IMR-90 (cell line): ENCODE data around the gene BRD8. TPM values are rescaled to one million over a fixed set of nuclear protein-coding genes. Genes with fewer than 3 reads are reported as not detected.

Experiments used
- ATAC-seq: fragments of 200-7000 bp; cut with Tn5 transposase; 2 replicates; pipeline ENCODE4 v1.9.1; 2020; ENCODE audit warnings: low read depth, mild to moderate bottlenecking, moderate library complexity
- BruUV-seq: library from RNA; stranded (reverse); fragments of 400-500 nt; replicated peaks from 2 replicates; lab custom pipeline; 2021; lab: Mats Ljungman, UMichigan
- CTCF ChIA-PET: fragments of 300-600 bp; formaldehyde crosslinking; extraction: SDS; loops from one replicate; lab custom pipeline; 2021; ENCODE audit warnings: antibody characterized with exemption; lab: Yijun Ruan, JAX
- POLR2A ChIA-PET: fragments of 300-600 bp; sonication (Branson Sonifier 250); formaldehyde crosslinking; loops from one replicate; lab custom pipeline; 2022; ENCODE audit warnings: antibody characterized with exemption; ENCODE audit not compliant: unreplicated experiment; lab: Charles Lee
- DNase-seq: peaks from one replicate; pipeline ENCODE4 v3.0.0; 2013
- H2AFZ ChIP-seq: replicated peaks from 2 replicates; pipeline ENCODE3; 2013; ENCODE audit warnings: low read length, mild to moderate bottlenecking; ENCODE audit not compliant: poor library complexity
- H2AK5ac ChIP-seq: 2 replicates; pipeline ENCODE4 v1.6.1; 2013; ENCODE audit warnings: low read depth, low read length, inconsistent platforms
- H2AK9ac ChIP-seq: replicated peaks from 2 replicates; pipeline ENCODE3; 2013; ENCODE audit warnings: mild to moderate bottlenecking, low read depth, low read length, moderate library complexity; ENCODE audit not compliant: poor library complexity
- H2BK120ac ChIP-seq: 2 replicates; pipeline ENCODE4 v1.6.1; 2013; ENCODE audit warnings: low read depth, low read length, inconsistent platforms
- H2BK15ac ChIP-seq: 3 replicates; pipeline ENCODE4 v1.6.1; 2013; ENCODE audit warnings: low read depth, low read length, inconsistent platforms
- H2BK20ac ChIP-seq: 2 replicates; pipeline ENCODE4 v1.6.1; 2013; ENCODE audit warnings: low read depth, mild to moderate bottlenecking, inconsistent platforms, low read length, moderate library complexity
- H2BK5ac ChIP-seq: 2 replicates; pipeline ENCODE4 v1.6.1; 2013; ENCODE audit warnings: mild to moderate bottlenecking, low read depth, low read length, inconsistent platforms; ENCODE audit not compliant: poor library complexity, severe bottlenecking
- H3K14ac ChIP-seq: replicated peaks from 2 replicates; pipeline ENCODE4 v1.6.1; 2013; ENCODE audit warnings: low read depth, low read length, inconsistent platforms
- H3K18ac ChIP-seq: 2 replicates; pipeline ENCODE4 v1.6.1; 2013; ENCODE audit warnings: low read depth, low read length, control low read depth
- H3K23ac ChIP-seq: 2 replicates; pipeline ENCODE4 v1.6.1; 2013; ENCODE audit warnings: low read depth, low read length, inconsistent platforms
- H3K27ac ChIP-seq: 2 replicates; pipeline ENCODE4 v1.5.1; 2013; ENCODE audit warnings: mild to moderate bottlenecking, control low read depth, low read length; ENCODE audit not compliant: insufficient read depth
- H3K27me3 ChIP-seq: 2 replicates; pipeline ENCODE4 v1.6.1; 2013; ENCODE audit warnings: low read length; ENCODE audit not compliant: control insufficient read depth, insufficient read depth
- H3K36me3 ChIP-seq: 2 replicates; pipeline ENCODE4 v1.6.1; 2013; ENCODE audit warnings: low read length, mixed read lengths; ENCODE audit not compliant: control insufficient read depth, insufficient read depth
- H3K4ac ChIP-seq: 2 replicates; pipeline ENCODE4 v1.6.1; 2013; ENCODE audit warnings: low read depth, low read length, inconsistent platforms
- H3K4me1 ChIP-seq: 2 replicates; pipeline ENCODE4 v1.6.1; 2013; ENCODE audit warnings: low read length, mixed read lengths; ENCODE audit not compliant: control insufficient read depth, insufficient read depth
- H3K4me2 ChIP-seq: 2 replicates; pipeline ENCODE4 v1.6.1; 2013; ENCODE audit warnings: low read depth, mild to moderate bottlenecking, control low read depth, low read length, moderate library complexity
- H3K4me3 ChIP-seq: 2 replicates; pipeline ENCODE4 v1.5.1; 2013; ENCODE audit warnings: low read depth, mild to moderate bottlenecking, control low read depth, low read length, moderate library complexity; ENCODE audit not compliant: insufficient read depth
- H3K56ac ChIP-seq: 2 replicates; pipeline ENCODE4 v1.6.1; 2013; ENCODE audit warnings: low read length, inconsistent platforms; ENCODE audit not compliant: insufficient read depth; ENCODE audit errors: extremely low read depth
- H3K79me1 ChIP-seq, 2 experiments: 2 replicates each; pipeline ENCODE4 v1.6.1; 2013; ENCODE audit warnings: low read length in 2 of 2, inconsistent platforms in 1 of 2, low read depth in 1 of 2
- H3K9ac ChIP-seq: 2 replicates; pipeline ENCODE4 v1.6.1; 2013; ENCODE audit warnings: low read depth, low read length, control low read depth
- H3K9me1 ChIP-seq: 2 replicates; pipeline ENCODE4 v1.6.1; 2013; ENCODE audit warnings: low read length, inconsistent platforms; ENCODE audit not compliant: insufficient read depth
- H3K9me3 ChIP-seq: 2 replicates; pipeline ENCODE4 v1.6.1; 2013; ENCODE audit warnings: low read length; ENCODE audit not compliant: control insufficient read depth, insufficient read depth
- H4K20me1 ChIP-seq: 2 replicates; pipeline ENCODE4 v1.6.1; 2013; ENCODE audit warnings: low read length, inconsistent platforms; ENCODE audit not compliant: insufficient read depth
- H4K5ac ChIP-seq: 2 replicates; pipeline ENCODE4 v1.6.1; 2013; ENCODE audit warnings: mild to moderate bottlenecking, low read depth, low read length, control low read depth
- H4K8ac ChIP-seq, 2 experiments: 2 replicates each; pipeline ENCODE4 v1.6.1; 2013; ENCODE audit warnings: low read depth in 2 of 2, low read length in 2 of 2, control low read depth in 1 of 2, inconsistent platforms in 1 of 2
- H4K91ac ChIP-seq: 2 replicates; pipeline ENCODE4 v1.6.1; 2013; ENCODE audit warnings: low read depth, low read length, inconsistent platforms; ENCODE audit not compliant: insufficient read depth
- CEBPB ChIP-seq: IDR thresholded peaks from 2 replicates; pipeline ENCODE4 v1.6.1; 2012; ENCODE audit warnings: low read depth, low read length, improper control_type of control experiment
- MAFK ChIP-seq: IDR thresholded peaks from 2 replicates; pipeline ENCODE4 v1.6.1; 2012; ENCODE audit warnings: low read depth, low read length, improper control_type of control experiment
- POLR2A ChIP-seq: IDR thresholded peaks from 2 replicates; pipeline ENCODE4 v1.6.1; 2012; ENCODE audit warnings: mild to moderate bottlenecking, low read depth, low read length
- RAD21 ChIP-seq: IDR thresholded peaks from 2 replicates; pipeline ENCODE4 v1.6.1; 2012; ENCODE audit warnings: low read length, improper control_type of control experiment
- WGBS, 2 experiments: methylation state at CpG; one replicate each; pipeline versions ENCODE4 v1.1.5 to v1.1.7; 2013; ENCODE audit warnings: missing lambda C conversion rate in 2 of 2; ENCODE audit not compliant: insufficient read length in 1 of 2; ENCODE audit errors: extremely low coverage in 2 of 2; 5-methylcytosine and 5-hydroxymethylcytosine counted together
- dilution Hi-C: fragments of 300-500 bp; cut with HindIII; formaldehyde crosslinking; loops from one replicate; pipeline ENCODE4 v1.14.3; 2018; ENCODE audit warnings: low sequenced_read_pairs; ENCODE audit not compliant: unreplicated experiment
- in situ Hi-C: fragments of 300-500 bp; cut with MboI; formaldehyde crosslinking; loops from 3 replicates; pipeline ENCODE4 v1.14.3; 2019; ENCODE audit warnings: low sequenced_read_pairs, inconsistent platforms, mixed read lengths
- intact Hi-C: fragments of 100-400 bp; cut with micrococcal nuclease; formaldehyde crosslinking; loops from 2 replicates; pipeline ENCODE4 v1.10.0; 2022
- polyA plus RNA-seq, 3 experiments: library from polyadenylated mRNA; depleted of rRNA; stranded (reverse); fragments of >200 nt; gene quantifications; 2 replicates each; pipeline ENCODE4 v1.2.3, GENCODE V29; 2012; ENCODE audit warnings: low replicate concordance in 1 of 3
- total RNA-seq: library from RNA; depleted of rRNA; stranded (reverse); fragments of >200 nt; gene quantifications from 2 replicates; pipeline ENCODE4 v1.2.3, GENCODE V29; 2012

The BRD8 gene
- total and polyA plus RNA-seq, 2 of the 4 experiments (the other 2 are of a cell fraction), result 36.9 to 43.6 TPM

- ChIA-PET CTCF (no interaction called here), POLR2A (no interaction called here)
- no peak for DNase-seq
- TF ChIP-seq CEBPB (no peak), RAD21 (no peak), MAFK (no peak), POLR2A (no peak)
- H2BK15ac ChIP-seq, result no peak overlapping the region
- intact Hi-C loops, result no loop called here
- no peak overlapping the region for H3K14ac ChIP-seq
- H2AK5ac ChIP-seq, result no peak overlapping the region
- no peak overlapping the region for H2BK120ac ChIP-seq
- no peaks in the 10 kb centered on the region for H3K9me1 ChIP-seq
- no peaks in the 10 kb centered on the region for H3K9me3 ChIP-seq
- no peak for ATAC-seq
- no peak overlapping the region for H4K5ac ChIP-seq
- no peak overlapping the region for H4K91ac ChIP-seq
- no peak overlapping the region for H3K56ac ChIP-seq
- WGBS, 2 experiments, result 97% methylated on average over 4 of the region's 6 CpGs; no CpG with 5 or more reads in 1 of the 2 experiments
- no peak overlapping the region for H2BK20ac ChIP-seq
- no peak overlapping the region for H2AK9ac ChIP-seq
- no peaks in the 10 kb centered on the region for H3K4me1 ChIP-seq
- H3K36me3 ChIP-seq, result peaks cover 29% of the 10 kb centered on the region
- H4K8ac ChIP-seq, result no peak overlapping the region
- H3K4me2 ChIP-seq, result no peak overlapping the region
- H4K20me1 ChIP-seq, result no peaks in the 10 kb centered on the region
- H2BK5ac ChIP-seq, result no peak overlapping the region
- in situ Hi-C loops, result loop anchor here (10.0 kb wide), 1 partner anchor 232 kb away; no protein-coding TSS in a partner anchor
- no TSS peak for BruUV-seq
- H3K79me1 ChIP-seq, result peaks cover 20 to 29% of the 10 kb centered on the region in 2 experiments
- H3K27me3 ChIP-seq, result no peaks in the 10 kb centered on the region
- H3K27ac ChIP-seq, result no peak overlapping the region
- H3K4me3 ChIP-seq, result no peak overlapping the region
- H3K18ac ChIP-seq, result no peak overlapping the region
- H3K9ac ChIP-seq, result no peak overlapping the region
- dilution Hi-C loops, result no loop called here
- no peak overlapping the region for H3K4ac ChIP-seq
- H3K23ac ChIP-seq, result no peak overlapping the region
- no peak overlapping the region for H2AFZ ChIP-seq
These were observed 4.4 kb upstream of the BRD8 start for GRCh38 chr5:138182808-138183207.
